NB4 (cell line): Measurements from ENCODE around the gene TCF15.

ENCODE experiments used
- POLR2A ChIP-seq: IDR thresholded peaks from 2 replicates; pipeline ENCODE4 v1.6.1; 2011; ENCODE audit warnings: mild to moderate bottlenecking; ENCODE audit not compliant: insufficient read length; ENCODE audit errors: extremely low read depth
- TF ChIP-seq, protein P1 (sequence below): IDR thresholded peaks from one replicate; pipeline ENCODE4 v1.5.1; 2012; ENCODE audit warnings: low read depth, low read length
- TF ChIP-seq, protein P2 (sequence below): IDR thresholded peaks from 2 replicates; pipeline ENCODE4 v1.6.1; 2011; ENCODE audit warnings: low read depth, low read length

GRCh38 chr20:582204-582603 is 27.9 kb downstream of the TCF15 start:
- TF ChIP-seq, protein P1, sequence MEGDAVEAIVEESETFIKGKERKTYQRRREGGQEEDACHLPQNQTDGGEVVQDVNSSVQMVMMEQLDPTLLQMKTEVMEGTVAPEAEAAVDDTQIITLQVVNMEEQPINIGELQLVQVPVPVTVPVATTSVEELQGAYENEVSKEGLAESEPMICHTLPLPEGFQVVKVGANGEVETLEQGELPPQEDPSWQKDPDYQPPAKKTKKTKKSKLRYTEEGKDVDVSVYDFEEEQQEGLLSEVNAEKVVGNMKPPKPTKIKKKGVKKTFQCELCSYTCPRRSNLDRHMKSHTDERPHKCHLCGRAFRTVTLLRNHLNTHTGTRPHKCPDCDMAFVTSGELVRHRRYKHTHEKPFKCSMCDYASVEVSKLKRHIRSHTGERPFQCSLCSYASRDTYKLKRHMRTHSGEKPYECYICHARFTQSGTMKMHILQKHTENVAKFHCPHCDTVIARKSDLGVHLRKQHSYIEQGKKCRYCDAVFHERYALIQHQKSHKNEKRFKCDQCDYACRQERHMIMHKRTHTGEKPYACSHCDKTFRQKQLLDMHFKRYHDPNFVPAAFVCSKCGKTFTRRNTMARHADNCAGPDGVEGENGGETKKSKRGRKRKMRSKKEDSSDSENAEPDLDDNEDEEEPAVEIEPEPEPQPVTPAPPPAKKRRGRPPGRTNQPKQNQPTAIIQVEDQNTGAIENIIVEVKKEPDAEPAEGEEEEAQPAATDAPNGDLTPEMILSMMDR: no peak
- TF ChIP-seq POLR2A: no peak
- TF ChIP-seq, protein P2, sequence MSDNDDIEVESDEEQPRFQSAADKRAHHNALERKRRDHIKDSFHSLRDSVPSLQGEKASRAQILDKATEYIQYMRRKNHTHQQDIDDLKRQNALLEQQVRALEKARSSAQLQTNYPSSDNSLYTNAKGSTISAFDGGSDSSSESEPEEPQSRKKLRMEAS: no peak
